PC-9 (cell line): ENCODE measurements around the gene HBEGF. TPM values are rescaled to one million over a fixed set of nuclear protein-coding genes. Genes with fewer than 3 reads are reported as not detected.

Experiments used
- BruUV-seq: library from RNA; stranded (reverse); fragments of 400-500 nt; replicated peaks from 2 replicates; lab custom pipeline; 2021; lab: Mats Ljungman, UMichigan
- CTCF ChIA-PET: fragments of 300-600 bp; sonication (Branson Sonifier 250); formaldehyde crosslinking; loops from one replicate; lab custom pipeline; 2022; ENCODE audit warnings: antibody characterized with exemption; lab: Charles Lee
- POLR2A ChIA-PET: fragments of 300-600 bp; sonication (Branson Sonifier 250); formaldehyde crosslinking; loops from one replicate; lab custom pipeline; 2022; ENCODE audit warnings: antibody characterized with exemption; ENCODE audit not compliant: unreplicated experiment; lab: Charles Lee
- DNase-seq, 2 experiments: peaks; one replicate each; pipeline versions ENCODE4 v3.0.0 to v3.0.0-alpha.2; 2015 to 2022; ENCODE audit warnings: mixed read lengths in 1 of 2
- H2AFZ ChIP-seq: fragments of 200-600 bp; sonication (generic); 2 replicates; pipeline ENCODE4 v1.8.1; 2017; ENCODE audit warnings: antibody characterized with exemption
- H3F3A ChIP-seq: fragments of 200-600 bp; sonication (generic); 2 replicates; pipeline ENCODE4 v1.8.1; 2017; ENCODE audit warnings: antibody characterized with exemption, mild to moderate bottlenecking, low read depth; ENCODE audit not compliant: insufficient read depth
- H3K27ac ChIP-seq: fragments of 200-600 bp; sonication (generic); 2 replicates; pipeline ENCODE4 v1.6.1; 2016; ENCODE audit warnings: mixed run types
- H3K27me3 ChIP-seq: fragments of 200-600 bp; sonication (generic); 2 replicates; pipeline ENCODE4 v1.6.1; 2016; ENCODE audit warnings: low read depth, mixed run types; ENCODE audit not compliant: insufficient read depth
- H3K36me3 ChIP-seq: fragments of 200-600 bp; sonication (generic); 2 replicates; pipeline ENCODE4 v1.6.1; 2016; ENCODE audit warnings: low read depth, mixed run types
- H3K4me1 ChIP-seq: fragments of 200-600 bp; sonication (generic); replicated peaks from 2 replicates; pipeline ENCODE4 v1.6.1; 2016; ENCODE audit warnings: mixed run types; ENCODE audit not compliant: insufficient read depth
- H3K4me2 ChIP-seq: fragments of 200-600 bp; sonication (generic); 2 replicates; pipeline ENCODE4 v1.6.1; 2017; ENCODE audit warnings: mixed run types
- H3K4me3 ChIP-seq: fragments of 200-600 bp; sonication (generic); 2 replicates; pipeline ENCODE4 v1.6.1; 2016; ENCODE audit warnings: mixed run types
- H3K79me2 ChIP-seq: fragments of 200-600 bp; sonication (generic); 2 replicates; pipeline ENCODE4 v1.6.1; 2017; ENCODE audit warnings: low read depth, mixed run types
- H3K9me2 ChIP-seq: fragments of 200-600 bp; sonication (generic); 2 replicates; pipeline ENCODE4 v1.8.1; 2017; ENCODE audit warnings: mild to moderate bottlenecking; ENCODE audit not compliant: insufficient read depth
- H3K9me3 ChIP-seq: fragments of 200-600 bp; sonication (generic); 2 replicates; pipeline ENCODE4 v1.8.1; 2016; ENCODE audit warnings: low read depth; ENCODE audit not compliant: insufficient read depth
- H4K20me1 ChIP-seq: fragments of 200-600 bp; sonication (generic); 2 replicates; pipeline ENCODE4 v1.8.1; 2017; ENCODE audit not compliant: insufficient read depth
- EZH2 ChIP-seq: fragments of 200-600 bp; sonication (generic); IDR thresholded peaks from 2 replicates; pipeline ENCODE4 v1.8.0; 2017; ENCODE audit warnings: antibody characterized with exemption, low read depth
- intact Hi-C: fragments of 100-400 bp; cut with micrococcal nuclease; formaldehyde crosslinking; loops from one replicate; pipeline ENCODE4 v1.10.0; 2022; ENCODE audit not compliant: unreplicated experiment
- total RNA-seq: library from RNA; stranded (reverse); gene quantifications from 2 replicates; pipeline ENCODE4 v1.2.3, GENCODE V29; 2021
- TF ChIP-seq, protein P1 (sequence below): fragments of 200-600 bp; sonication (generic); conservative IDR thresholded peaks from 2 replicates; pipeline ENCODE4 v1.6.1; 2017; ENCODE audit warnings: mixed run types, antibody characterized with exemption, mild to moderate bottlenecking, moderate library complexity

HBEGF gene
- total RNA-seq, 1 experiment from 2014 or later = 9.0 TPM

DNA sequence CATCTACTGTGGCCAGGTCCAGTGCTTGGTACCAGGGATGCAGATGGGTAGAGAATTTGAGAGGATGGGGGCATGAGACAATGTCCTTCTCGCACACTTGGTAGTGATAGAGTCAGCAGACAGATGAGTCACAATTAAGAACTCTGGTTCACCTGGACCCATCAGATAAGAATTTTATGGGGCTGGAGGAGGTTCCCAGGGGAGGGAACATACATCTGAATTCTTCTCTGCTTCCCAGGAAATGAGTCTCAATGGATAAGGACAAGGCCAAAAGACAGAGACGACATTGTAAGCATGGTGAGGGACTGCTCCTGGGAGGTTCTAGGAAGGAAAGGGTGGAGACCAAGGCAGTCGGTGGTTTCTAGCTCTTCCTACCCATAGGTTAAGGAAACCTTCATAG, 18.9 kb upstream of the HBEGF start:
- ChIA-PET CTCF (no interaction called here), POLR2A (interaction anchor here (0.7 kb wide), 1 partner anchor 19 kb away, joined by 3 read pairs; the partner anchor contains the start of gene HBEGF)
- no peaks in the 10 kb centered on the region for H3K9me3 ChIP-seq
- no peak overlapping the region for H2AFZ ChIP-seq
- H3F3A ChIP-seq = no peaks in the 10 kb centered on the region
- H3K4me1 ChIP-seq = no peaks in the 10 kb centered on the region
- no peak overlapping the region for H3K4me3 ChIP-seq
- no peaks in the 10 kb centered on the region for H4K20me1 ChIP-seq
- DNase-seq = peak in 1 of 2 experiments; percentile 53
- no peak overlapping the region for H3K4me2 ChIP-seq
- no TSS peak for BruUV-seq
- H3K79me2 ChIP-seq = no peaks in the 10 kb centered on the region
- H3K9me2 ChIP-seq = no peaks in the 10 kb centered on the region
- H3K27me3 ChIP-seq = no peaks in the 10 kb centered on the region
- H3K27ac ChIP-seq = no peak overlapping the region
- H3K36me3 ChIP-seq = no peaks in the 10 kb centered on the region
- intact Hi-C loops = no loop called here
- TF ChIP-seq, protein P1, sequence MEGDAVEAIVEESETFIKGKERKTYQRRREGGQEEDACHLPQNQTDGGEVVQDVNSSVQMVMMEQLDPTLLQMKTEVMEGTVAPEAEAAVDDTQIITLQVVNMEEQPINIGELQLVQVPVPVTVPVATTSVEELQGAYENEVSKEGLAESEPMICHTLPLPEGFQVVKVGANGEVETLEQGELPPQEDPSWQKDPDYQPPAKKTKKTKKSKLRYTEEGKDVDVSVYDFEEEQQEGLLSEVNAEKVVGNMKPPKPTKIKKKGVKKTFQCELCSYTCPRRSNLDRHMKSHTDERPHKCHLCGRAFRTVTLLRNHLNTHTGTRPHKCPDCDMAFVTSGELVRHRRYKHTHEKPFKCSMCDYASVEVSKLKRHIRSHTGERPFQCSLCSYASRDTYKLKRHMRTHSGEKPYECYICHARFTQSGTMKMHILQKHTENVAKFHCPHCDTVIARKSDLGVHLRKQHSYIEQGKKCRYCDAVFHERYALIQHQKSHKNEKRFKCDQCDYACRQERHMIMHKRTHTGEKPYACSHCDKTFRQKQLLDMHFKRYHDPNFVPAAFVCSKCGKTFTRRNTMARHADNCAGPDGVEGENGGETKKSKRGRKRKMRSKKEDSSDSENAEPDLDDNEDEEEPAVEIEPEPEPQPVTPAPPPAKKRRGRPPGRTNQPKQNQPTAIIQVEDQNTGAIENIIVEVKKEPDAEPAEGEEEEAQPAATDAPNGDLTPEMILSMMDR = no peak
- TF ChIP-seq EZH2 = no peak

DNA sequence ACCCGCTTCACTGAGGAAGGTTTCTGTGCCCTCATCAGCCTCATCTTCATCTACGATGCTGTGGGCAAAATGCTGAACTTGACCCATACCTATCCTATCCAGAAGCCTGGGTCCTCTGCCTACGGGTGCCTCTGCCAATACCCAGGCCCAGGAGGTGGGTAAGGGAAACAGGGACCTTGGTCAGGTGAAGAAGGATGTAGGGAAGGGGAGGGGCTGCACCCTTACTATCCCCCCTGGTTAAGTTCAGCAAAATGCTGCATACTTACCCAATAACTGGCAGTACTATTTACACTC, 18.0 kb upstream of the HBEGF start:
- Histone ChIP-seq H3K4me2 (no peak overlapping the region), H3K36me3 (no peaks in the 10 kb centered on the region), H2AFZ (no peak overlapping the region), H3K9me3 (no peaks in the 10 kb centered on the region), H3K9me2 (no peaks in the 10 kb centered on the region), H3K4me1 (no peaks in the 10 kb centered on the region), H3K27ac (no peak overlapping the region), H3K79me2 (no peaks in the 10 kb centered on the region), H3K27me3 (no peaks in the 10 kb centered on the region), H3K4me3 (no peak overlapping the region), H4K20me1 (no peaks in the 10 kb centered on the region), H3F3A (no peaks in the 10 kb centered on the region)
- CTCF ChIA-PET = interaction anchor here (1.6 kb wide), 1 partner anchor 8 kb away, joined by 13 read pairs; no protein-coding TSS in a partner anchor
- no peak for DNase-seq
- no TSS peak for BruUV-seq
- POLR2A ChIA-PET = no interaction called here
- TF ChIP-seq, protein P1 = no peak
- TF ChIP-seq EZH2 = no peak
- intact Hi-C loops = no loop called here

DNA sequence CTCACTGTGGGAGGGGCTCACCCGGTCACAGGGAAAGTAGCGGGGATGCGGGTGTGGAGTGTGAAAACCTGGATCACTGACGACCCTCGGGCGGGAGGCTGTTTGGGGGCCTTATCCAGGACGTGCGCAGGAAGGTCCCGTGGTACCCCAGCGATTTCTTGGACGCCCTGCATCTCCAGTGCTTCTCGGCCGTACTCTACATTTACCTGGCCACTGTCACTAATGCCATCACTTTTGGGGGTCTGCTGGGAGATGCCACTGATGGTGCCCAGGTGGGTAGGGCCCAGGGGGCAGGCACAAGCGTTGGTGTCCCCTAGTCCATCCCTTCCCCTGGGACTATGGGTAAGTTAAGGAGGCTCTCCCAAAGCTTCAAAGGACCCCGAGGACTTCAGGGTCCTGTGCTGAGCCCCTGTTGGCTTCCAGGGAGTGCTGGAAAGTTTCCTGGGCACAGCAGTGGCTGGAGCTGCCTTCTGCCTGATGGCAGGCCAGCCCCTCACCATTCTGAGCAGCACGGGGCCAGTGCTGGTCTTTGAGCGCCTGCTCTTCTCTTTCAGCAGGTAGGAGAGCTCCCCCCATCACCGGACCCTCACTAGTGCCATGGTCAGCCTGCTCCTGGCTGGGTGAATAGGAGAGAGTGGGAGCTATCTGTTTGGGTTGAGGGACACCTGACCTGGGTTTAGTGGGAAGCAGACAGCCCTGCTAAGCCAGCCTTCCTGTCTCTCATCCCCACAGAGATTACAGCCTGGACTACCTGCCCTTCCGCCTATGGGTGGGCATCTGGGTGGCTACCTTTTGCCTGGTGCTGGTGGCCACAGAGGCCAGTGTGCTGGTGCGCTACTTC, 17.4 kb upstream of the HBEGF start:
- DNase-seq = no peak
- no TSS peak for BruUV-seq
- intact Hi-C loops = loop anchor here (1.0 kb wide), 1 partner anchor 356 kb away; no protein-coding TSS in a partner anchor
- Histone ChIP-seq H3K27me3 (no peaks in the 10 kb centered on the region), H3K36me3 (no peaks in the 10 kb centered on the region), H3K4me1 (no peaks in the 10 kb centered on the region), H3K27ac (no peak overlapping the region), H3F3A (no peaks in the 10 kb centered on the region), H3K9me3 (no peaks in the 10 kb centered on the region), H2AFZ (peak overlapping the region; percentile 77), H3K9me2 (no peaks in the 10 kb centered on the region), H3K4me2 (peak overlapping the region; percentile 87), H3K79me2 (no peaks in the 10 kb centered on the region), H4K20me1 (no peaks in the 10 kb centered on the region), H3K4me3 (peak overlapping the region; percentile 53; the same call in 1 of the 2 replicates)
- TF ChIP-seq, protein P1 = no peak
- TF ChIP-seq EZH2 = no peak
- ChIA-PET CTCF (interaction anchor here (1.0 to 1.6 kb wide), 2 partner anchors 9 to 124 kb away, joined by 6 to 13 read pairs; no protein-coding TSS in a partner anchor), POLR2A (no interaction called here)
